HG02588 (cell line): ENCODE results near the gene TPO.
"Not testable (repeated sequence)": the region's sequence is repeated elsewhere in the genome, so short reads cannot be mapped to it uniquely, and the experiment has no call there.

ENCODE experiments used
- ATAC-seq: cut with Tn5 transposase; IDR thresholded peaks from one replicate; pipeline ENCODE4 v1.9.1; 2021; ENCODE audit warnings: mild to moderate bottlenecking, moderate library complexity; ENCODE audit not compliant: unreplicated experiment

Gene TPO

DNA sequence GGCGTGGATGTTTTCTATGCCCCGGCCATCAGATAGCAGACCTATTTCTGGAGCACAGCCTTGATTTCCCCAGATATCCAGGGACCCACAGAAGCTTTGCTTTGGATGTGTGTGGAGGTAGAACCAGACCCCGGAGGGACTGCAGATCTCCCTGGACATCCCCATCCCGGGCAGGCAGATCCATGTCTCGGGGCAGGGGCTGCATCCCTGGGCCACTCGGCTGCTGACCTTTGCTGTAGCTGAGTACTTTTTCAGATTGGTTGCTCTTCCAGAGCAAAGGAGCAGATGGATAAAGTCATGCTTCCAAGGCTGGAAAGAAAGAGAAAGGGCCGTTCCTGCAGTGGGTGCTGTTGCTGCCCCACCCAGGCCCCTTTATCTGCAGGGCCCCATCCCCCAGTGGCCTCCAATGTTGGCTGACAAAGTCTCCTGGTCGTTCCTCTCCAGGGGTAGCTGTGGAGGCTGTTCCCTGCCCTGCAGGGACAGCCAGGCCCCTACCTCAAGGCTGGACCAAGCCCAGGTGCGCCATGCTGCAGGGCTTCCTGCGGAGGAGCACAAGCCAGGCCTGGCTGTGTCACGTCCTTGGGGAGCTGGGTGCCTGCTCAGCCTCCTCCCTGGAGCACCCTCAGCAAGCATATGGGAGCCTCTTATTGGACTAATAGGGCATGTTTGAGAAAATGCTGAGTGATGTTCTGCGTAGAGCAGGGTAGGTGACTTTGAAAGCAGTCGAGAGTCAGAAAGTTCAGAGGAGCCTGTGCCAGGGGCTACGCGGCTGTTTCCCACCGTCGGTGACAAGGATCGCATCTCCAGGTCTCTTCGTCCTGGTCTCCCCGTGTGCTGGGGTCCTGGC is 68.4 kb downstream of the TPO start:
- no peak for ATAC-seq

GRCh38 chr2:1482253-1482675 is 69.0 kb downstream of the TPO start:
- ATAC-seq, result no peak

GRCh38 chr2:1482981-1483380 is 69.7 kb downstream of the TPO start:
- no peak for ATAC-seq

DNA sequence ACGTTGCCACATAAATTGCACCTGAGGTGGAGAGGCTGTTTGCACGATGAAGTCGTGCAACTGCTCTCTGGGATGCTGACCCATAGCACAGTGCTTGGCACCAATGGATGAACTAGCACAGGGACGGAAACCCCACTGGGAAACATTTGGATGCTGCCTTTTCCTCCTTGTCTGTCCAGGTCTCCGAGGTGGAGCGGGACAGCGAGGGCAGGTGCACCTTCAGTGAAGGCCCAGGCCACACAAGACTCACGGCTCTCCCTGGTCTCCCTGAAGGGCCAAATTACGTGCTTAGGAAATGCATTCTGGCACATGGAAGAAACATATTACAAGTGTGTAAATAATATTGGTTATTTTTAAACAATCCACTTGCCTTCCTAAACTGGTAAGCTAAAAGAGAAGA is 70.3 kb downstream of the TPO start:
- no peak for ATAC-seq

DNA sequence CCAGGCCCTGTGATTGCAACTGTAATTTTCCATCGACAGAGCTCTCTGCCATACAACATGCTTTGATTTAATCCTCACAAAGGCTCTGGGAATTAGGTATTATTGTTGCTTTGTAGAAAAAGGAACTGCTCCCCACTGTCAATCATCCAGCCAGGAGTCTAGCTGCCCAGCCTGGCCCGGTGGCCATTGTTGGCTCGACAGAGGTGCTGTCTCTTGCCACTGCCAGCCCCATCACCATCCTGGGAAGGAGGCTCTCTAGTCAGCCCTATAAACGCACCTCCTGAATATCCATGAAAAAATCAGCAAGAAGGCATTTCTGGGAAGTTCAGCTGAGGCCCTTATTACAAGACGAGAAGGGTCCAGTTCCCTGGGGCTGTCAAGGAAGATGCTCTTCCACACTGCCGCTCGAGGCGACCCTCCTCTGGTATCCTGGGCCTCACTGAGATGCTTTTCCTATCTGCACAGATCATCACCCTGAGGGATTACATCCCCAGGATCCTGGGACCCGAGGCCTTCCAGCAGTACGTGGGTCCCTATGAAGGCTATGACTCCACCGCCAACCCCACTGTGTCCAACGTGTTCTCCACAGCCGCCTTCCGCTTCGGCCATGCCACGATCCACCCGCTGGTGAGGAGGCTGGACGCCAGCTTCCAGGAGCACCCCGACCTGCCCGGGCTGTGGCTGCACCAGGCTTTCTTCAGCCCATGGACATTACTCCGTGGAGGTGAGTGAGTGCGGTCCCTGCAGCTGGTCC is 71.0 kb downstream of the TPO start:
- ATAC-seq, result no peak

GRCh38 chr2:1486670-1487069 is 73.4 kb downstream of the TPO start:
- ATAC-seq, result no peak

DNA sequence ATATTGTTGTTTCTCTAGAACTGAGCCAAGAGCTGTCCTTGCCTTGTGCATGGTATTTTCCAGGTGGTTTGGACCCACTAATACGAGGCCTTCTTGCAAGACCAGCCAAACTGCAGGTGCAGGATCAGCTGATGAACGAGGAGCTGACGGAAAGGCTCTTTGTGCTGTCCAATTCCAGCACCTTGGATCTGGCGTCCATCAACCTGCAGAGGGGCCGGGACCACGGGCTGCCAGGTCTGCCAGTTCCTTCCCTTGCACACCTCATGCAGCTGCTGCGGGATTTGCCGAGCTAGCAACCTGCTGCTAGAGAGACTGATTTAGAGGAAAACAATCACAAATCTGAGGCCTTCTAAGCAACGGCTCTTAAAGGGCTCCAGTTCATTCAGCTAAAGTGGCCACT is 74.5 kb downstream of the TPO start:
- ATAC-seq, result no peak

GRCh38 chr2:1488181-1488671 is 75.0 kb downstream of the TPO start:
- ATAC-seq, result no peak

DNA sequence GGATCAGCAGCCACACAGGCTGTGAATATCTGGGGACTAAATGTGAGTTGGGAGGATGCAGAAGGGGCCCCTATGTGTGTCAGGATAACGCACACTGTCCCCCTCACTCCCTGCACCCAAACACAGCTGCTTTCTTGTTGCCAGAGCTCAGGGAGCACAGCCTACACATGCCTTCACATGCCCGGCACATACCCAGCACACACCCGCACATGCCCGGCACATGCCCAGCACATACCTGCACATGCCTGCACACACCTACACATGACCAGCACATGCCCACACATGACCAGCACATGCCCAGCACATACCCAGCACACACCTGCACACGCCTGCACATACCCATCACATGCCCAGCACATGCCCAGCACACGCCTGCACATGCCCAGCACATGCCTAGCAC is 75.6 kb downstream of the TPO start:
- ATAC-seq, result no peak

DNA sequence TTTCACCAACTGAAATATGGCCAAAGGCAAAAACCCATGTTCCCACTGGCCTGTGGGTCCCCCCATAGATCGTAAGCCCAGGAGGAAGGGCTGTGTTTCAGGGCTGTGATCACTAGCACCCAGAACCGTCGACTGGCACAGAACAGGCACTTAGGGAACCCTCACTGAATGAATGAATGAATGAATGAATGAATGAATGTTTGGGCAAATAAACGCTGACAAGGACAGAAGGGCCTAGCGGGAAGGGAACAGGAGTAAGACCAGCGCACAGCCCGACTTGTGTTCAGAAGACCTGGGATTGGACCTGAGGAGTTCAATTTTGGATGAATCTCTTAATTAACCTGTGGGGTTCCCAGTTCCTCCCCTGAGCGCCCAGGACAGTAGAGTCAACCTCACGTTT is 76.2 kb downstream of the TPO start:
- ATAC-seq, result no peak

DNA sequence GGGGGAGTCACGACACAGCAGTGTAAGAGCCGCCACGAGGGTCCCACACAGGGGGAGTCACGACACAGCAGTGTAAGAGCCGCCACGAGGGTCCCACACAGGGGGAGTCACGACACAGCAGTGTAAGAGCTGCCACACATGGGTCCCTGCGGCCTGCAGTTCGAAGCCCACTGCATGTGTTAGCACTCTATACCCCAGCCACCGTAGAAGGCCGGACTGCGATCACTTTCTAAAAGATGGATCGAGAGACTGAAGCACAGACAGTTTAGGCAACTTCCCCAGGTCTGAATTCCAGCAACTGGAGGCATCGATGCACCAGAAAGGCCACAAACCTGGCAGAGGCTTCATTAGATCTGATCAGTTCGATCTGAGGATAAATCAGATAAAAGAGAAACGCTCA is 77.1 kb downstream of the TPO start:
- not testable (repeated sequence) for ATAC-seq

DNA sequence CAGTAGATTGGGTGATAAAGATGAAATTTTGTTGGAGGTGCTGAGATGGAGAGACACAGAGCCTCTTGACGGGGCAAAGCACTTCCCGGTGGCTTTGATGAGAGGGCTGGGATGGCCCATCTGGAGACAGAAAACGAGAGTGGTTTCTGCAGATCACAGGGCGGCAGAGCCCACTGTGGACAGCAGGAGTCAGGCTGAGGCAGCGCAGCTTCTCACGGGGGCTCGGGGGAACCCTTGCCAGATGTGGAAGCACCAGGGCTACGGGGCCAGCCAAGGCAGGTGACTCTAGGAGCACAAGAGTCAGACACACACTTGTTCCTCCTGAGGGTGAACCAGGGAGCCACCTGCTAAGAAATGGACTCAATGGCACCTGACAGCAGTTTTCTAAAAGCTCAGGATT is 78.5 kb downstream of the TPO start:
- no peak for ATAC-seq

DNA sequence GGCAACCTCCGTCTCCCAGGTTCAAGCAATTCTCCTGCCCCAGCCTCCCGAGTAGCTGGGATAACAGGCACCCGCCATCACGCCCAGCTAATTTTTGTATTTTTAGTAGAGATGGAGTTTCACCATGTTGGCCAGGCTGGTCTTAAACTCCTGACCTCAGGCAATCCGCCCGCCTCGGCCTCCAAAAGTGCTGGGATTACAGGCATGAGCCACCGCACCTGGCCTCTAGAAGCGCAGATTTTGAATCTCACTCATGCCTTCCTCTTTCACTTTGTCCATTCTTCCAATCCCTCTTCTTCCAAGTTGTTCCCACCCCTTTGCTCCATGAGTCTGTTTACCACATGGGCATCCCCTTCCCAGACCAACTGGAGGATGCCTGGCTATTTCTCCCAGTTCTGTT is 79.0 kb downstream of the TPO start:
- ATAC-seq, result not testable (repeated sequence)

GRCh38 chr2:1492711-1493430 is 79.6 kb downstream of the TPO start:
- no peak for ATAC-seq

DNA sequence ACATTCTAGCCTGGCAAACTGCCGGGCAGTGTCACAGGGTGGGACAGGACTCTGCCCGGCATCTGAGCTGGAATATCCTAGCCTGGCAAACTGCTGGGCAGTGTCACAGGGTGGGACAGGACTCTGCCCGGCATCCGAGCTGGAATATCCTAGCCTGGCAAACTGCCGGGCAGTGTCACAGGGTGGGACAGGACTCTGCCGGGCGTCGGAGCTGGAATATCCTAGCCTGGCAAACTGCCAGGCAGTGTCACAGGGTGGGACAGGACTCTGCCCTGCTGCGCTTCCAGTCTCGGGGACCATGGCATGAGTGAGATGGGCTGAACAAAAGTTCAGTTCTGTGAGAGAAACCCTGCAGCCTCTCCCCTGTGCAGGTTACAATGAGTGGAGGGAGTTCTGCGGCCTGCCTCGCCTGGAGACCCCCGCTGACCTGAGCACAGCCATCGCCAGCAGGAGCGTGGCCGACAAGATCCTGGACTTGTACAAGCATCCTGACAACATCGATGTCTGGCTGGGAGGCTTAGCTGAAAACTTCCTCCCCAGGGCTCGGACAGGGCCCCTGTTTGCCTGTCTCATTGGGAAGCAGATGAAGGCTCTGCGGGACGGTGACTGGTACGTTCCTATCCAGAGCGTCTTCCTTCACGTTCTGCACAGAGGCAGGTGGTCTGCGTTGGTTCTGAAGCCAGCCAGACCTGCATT is 80.3 kb downstream of the TPO start:
- ATAC-seq, result no peak

GRCh38 chr2:1494257-1494656 is 81.0 kb downstream of the TPO start:
- no peak for ATAC-seq

- no peak for ATAC-seq
Observed at GRCh38 chr2:1494906-1495305, 81.6 kb downstream of the TPO start.

GRCh38 chr2:1495676-1496358 is 82.6 kb downstream of the TPO start:
- no peak for ATAC-seq

DNA sequence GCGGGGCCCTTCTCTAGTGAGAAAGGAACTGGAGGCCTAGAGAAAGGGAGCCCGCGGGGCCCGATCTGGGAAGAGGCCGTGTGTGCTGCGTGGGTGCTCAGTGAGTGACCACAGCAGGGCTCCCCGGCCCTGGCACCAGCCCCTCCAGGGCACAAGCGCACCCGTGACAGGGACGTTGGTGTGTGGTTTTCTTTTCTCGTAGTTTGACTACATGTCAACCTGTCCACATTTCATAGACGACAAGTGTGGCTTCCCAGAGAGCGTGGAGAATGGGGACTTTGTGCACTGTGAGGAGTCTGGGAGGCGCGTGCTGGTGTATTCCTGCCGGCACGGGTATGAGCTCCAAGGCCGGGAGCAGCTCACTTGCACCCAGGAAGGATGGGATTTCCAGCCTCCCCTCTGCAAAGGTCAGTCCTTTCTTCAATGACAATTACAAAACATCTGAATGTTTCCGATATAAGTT is 83.1 kb downstream of the TPO start:
- ATAC-seq, result no peak

- no peak for ATAC-seq
Observed at GRCh38 chr2:1497122-1497611, 83.9 kb downstream of the TPO start.
